Panc1 (cell line): Measurements from ENCODE around the gene PHF2.

Experiments used
- CTCF ChIP-seq: fragments of 450-650 bp; IDR thresholded peaks from 2 replicates; pipeline ENCODE4 v1.5.1; 2017; ENCODE audit warnings: mild to moderate bottlenecking
- REST ChIP-seq, 2 experiments: IDR thresholded peaks; 2 replicates each; pipeline ENCODE4 v1.6.1; 2011 to 2012; ENCODE audit warnings: low read depth in 2 of 2, control low read depth in 1 of 2, low read length in 1 of 2, mild to moderate bottlenecking in 1 of 2, moderate library complexity in 1 of 2; ENCODE audit not compliant: insufficient read depth in 1 of 2

GRCh38 chr9:93606187-93606586 is 29.8 kb downstream of the PHF2 start:
- TF ChIP-seq CTCF (no peak), REST (IDR thresholded peaks at IDR 0.05; ENCODE audit: insufficient read depth in 1 of 2, low read depth in 2 of 2, low read length in 1 of 2) (no peak)
